NCI-H526 (cell line): ENCODE results near the gene CYB5R4.

Experiments used
- DNase-seq, 2 experiments: peaks; one replicate each; lab custom pipeline; 2025; lab: John Stamatoyannopoulos, UW

The CYB5R4 gene

DNA sequence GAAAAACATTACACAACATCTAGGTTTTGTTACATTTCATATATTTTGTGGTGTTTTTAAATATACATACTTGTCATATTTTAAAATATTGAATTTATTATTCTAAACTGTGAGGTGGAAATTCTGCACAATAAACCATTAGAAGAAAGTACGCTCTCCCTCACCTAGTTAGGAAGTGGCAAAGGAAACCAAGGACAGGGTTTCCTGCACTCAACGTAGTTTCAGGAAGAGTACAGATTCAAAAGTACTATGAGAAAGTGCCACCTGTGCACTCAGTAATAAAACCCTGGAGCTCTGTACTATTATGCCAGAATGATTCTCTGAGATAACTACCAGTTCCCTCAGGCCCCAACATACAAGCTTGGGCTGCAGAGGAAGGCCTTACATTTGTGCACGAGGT, 119.5 kb downstream of the CYB5R4 start:
- DNase-seq: no peak

DNA sequence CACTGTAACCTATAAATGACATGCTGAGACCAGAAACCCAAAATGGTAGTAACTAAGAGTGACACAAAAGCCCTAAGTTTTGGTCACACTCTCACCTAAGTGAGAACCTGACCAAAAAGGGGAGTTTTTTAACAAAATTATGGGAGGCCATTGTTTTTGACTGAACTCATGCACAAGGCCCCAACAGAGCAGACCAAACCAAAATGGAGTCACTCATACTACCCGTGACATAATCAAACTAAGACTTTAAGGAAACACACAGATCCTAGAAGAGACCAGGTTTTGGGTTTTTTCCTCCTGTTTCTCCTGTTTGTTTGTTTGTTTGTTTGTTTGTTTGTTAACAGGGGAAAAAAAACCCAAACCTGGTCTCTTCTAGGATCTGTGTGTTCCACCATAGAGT, 124.9 kb downstream of the CYB5R4 start:
- no peak for DNase-seq

DNA sequence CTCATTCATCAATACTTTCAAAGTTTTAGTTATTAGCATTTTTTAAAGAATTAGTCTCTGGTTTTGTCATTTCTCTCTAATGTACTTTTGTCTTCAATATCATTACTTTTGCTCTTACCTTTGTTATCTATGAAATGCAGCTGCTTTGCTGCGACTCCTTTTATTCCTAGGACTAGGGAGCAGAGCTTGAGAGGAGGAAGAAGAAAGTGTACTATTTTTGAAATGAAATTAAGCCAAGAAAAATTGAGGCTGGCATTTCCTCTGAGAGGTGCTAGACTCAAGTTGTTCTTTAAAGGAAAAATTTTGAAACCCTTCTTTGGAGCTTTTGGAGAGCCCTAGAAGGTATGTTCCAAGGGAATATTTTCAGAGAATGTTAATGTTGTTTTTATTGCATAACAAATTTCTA, 125.8 kb downstream of the CYB5R4 start:
- DNase-seq: no peak

DNA sequence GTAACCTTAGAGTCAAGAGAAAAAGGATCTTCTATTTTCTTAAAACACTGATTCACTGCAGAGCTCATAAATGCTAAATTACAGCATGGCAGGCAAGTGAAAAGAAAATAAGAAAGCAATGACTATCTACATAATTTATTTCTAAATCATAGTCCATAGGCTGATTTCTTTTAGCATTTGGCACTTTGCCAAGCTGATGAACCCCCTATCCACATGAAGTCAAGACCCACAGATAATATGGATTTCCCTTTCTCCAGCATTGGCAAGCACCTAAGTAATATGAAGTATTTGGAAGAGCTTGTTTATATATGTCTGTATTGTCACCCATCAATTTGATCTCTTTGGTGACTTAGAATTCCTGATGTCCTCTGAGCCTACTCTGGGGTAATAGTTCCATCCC, 126.2 kb downstream of the CYB5R4 start:
- no peak for DNase-seq

DNA sequence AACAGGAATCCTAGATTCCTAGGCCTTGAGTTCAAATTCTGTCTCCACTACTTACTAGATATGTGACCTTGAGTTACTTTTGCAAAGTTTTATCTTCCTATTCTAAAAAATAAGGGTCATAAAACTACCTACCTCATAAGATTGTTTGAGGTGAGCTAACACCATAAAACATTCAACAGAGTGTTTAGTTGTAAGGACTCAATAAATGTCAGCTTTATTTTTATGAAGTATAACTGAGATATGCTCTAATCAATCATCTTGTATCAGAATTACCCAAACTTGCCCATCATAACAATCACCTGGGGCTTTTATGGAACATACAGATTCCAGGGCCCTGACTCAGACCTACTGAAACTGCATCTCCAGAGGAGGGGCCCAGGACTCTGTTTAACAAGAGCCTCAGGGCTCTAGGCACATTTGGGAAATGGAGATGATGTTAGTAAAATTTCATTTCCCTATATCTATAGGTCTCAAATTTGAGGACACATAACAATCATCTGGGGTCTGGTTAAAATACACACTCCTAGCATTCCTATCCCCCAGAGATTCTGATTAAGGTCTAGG, 138.6 kb downstream of the CYB5R4 start:
- no peak for DNase-seq

DNA sequence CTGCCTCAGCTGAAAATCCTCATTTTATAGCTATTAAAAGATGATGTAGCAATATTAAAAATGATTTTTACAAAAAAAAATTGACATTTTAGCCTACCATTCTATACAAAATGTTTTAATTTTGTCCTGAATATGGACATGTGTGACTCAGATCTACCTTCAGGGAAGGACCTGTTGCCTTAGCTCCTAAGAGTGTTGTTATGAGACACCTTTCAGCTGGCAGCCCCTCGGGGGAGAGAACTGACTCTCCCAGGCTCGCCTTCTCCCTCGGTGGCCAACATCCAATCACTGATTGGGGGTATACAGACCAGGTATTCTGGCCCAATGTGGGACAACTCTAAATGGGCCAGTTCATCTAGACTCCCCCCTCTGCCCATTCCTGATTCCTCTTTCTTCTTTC, 141.6 kb downstream of the CYB5R4 start:
- no peak for DNase-seq

DNA sequence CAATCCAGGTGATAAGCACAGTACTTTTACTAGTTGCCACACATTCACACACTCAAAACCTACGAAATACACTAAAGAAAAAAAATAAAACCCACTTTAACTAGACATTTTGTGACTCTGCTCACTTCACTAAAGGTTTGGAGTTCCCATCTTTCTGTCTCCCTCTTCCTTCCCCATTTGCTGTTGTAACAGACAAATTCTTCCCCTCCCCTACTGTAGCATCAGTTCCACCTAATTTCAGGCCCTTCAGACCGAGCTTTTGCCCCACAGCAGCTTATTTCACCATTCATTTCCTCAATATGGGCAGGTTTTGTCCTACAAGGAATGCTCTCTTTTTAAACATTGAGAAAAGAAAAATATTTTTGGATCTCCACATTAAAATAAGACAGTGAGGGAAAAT, 142.7 kb downstream of the CYB5R4 start:
- DNase-seq: no peak

DNA sequence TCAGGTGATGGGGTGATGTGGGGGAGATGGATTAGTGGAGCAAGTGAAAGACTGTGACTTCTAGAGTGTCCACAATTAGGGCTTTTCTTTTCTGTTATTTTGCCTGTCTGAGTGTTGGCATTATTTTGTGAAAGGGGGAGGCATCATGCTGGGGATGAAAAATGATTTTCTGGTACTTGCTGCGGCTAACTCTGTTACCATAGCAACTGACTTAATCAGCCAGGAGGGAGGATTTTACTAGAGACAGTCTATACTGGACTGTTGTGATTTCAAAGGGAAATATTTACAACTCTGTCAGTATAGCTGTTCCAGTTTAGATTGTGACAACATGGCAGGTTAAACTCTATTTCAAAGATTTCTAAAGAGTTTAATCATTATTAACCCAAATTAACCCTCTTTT, 143.6 kb downstream of the CYB5R4 start:
- DNase-seq: no peak

DNA sequence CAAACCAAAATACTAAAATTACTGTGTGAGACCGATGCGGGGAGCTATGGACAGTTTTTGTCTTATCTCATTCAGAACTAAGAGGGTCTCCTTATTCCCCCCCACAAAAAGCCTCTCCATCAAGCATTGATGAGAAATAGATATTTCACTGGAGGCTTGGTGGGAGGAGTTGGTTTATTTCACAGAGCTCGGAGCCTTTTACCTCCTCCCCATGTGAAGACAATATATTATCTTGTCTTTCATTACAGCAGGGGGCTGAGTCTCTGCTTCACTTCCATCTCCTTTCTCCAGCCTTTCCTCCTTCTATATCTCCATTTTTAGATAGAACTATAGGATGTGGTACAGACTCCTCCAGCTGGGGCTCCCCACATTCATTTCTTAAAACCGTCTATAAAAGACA, 144.2 kb downstream of the CYB5R4 start:
- DNase-seq: no peak

DNA sequence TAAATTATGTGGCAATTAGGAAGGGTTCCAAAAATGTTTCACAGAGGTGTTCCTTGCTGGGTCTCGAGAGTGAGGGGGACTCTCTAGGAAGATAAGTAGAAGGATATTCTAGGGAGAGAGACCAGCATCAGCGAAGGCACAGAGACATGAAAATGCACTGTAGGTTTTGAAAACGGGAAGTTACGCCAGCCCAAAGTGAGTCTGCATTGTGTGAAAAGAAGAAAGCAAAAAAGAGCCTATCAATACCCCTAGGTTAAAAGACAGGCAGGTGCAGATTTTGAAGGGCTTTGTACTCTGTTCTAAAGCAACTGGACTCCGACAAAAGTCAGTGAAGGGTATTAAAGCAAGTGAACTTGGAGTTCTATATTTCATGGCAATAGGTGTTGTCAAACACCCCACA, 148.4 kb downstream of the CYB5R4 start:
- no peak for DNase-seq

DNA sequence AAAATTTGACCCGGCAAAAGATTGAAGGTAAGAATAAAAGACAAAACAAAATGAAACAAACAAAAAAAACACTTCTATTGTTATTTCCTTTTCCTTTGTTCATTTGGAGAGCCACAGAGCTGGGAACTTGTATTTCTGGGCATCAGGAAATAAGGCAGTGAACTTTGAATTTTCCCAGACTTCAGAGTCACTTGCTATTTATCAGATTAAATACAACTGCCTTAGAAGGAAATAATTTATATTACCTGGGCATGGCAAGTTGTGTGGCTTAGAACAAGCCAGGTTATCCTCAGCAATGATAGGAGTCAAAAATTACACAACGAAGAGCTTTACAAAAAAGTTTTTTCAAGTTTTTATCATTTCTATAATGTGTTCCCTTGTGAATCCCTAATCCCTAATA, 153.9 kb downstream of the CYB5R4 start:
- no peak for DNase-seq

DNA sequence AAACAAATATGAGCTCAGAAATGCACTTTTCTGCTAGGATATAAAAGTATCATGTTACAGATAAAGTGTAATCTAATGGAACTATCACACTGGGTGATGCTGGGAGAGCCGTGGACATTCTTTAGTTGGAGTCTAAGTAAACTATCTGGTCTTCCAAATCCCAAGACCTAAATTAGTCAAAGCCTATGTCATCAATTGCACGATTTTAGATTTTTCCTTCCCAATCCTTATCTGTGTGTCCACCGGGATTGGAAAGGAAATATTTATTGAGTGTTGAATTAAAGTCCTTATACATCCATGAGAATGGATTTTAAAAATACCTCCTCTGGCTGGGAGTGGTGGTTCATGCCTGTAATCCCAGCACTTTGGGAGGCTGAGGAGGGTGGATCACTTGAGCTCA, 154.4 kb downstream of the CYB5R4 start:
- DNase-seq: no peak

DNA sequence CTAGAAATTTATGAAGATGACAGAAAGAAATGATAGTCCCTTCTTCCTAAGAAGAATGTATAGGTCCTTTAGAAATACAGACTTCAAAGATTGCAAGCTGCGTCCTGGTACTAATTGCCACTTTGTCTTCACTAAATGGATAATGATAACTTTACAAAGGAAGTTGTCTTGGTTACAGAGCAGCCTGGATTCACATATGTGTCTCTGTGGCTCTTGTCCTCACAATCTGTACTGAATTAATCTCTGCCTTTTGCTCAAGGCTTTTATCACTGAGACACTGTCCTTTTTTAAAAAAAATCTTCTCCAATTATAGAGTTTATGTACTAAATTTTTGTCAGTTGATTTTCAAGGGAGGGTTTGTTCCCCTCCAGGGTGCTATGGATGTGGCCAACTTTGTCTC, 156.5 kb downstream of the CYB5R4 start:
- DNase-seq: no peak
